Measurements from ENCODE around the gene SNAI1.

DNA sequence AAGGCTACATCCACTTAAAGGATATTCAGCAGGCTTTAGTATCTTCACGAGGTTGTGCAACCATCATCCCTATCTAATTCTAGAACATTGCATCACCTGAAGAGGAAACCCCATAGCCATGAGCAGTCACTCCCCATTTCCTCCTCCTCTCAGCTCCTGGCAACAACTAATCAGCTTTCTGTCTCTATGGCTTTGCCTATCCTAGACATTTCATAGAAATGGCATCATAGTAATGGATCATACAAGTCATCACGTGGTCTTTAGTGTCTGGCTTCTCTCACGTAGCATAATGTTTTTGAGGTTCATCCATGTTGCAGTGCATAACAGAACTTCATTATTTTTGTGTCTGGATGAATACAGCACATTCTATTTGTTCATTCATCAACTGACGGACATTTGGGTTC is 20.5 kb downstream of the SNAI1 start:
- no peak for TF ChIP-seq ZNF70 (CRISPR knock-in tag; IDR thresholded peaks at IDR 0.05)
- no peak for TF ChIP-seq ZFP3 (CRISPR knock-in tag; IDR thresholded peaks at IDR 0.05)
- no peak for TF ChIP-seq ZNF8 (CRISPR knock-in tag; IDR thresholded peaks at IDR 0.05)
- no peak for TF ChIP-seq TOX (CRISPR knock-in tag; IDR thresholded peaks at IDR 0.05; ENCODE audit: borderline replicate concordance)
- TF ChIP-seq, protein P1, sequence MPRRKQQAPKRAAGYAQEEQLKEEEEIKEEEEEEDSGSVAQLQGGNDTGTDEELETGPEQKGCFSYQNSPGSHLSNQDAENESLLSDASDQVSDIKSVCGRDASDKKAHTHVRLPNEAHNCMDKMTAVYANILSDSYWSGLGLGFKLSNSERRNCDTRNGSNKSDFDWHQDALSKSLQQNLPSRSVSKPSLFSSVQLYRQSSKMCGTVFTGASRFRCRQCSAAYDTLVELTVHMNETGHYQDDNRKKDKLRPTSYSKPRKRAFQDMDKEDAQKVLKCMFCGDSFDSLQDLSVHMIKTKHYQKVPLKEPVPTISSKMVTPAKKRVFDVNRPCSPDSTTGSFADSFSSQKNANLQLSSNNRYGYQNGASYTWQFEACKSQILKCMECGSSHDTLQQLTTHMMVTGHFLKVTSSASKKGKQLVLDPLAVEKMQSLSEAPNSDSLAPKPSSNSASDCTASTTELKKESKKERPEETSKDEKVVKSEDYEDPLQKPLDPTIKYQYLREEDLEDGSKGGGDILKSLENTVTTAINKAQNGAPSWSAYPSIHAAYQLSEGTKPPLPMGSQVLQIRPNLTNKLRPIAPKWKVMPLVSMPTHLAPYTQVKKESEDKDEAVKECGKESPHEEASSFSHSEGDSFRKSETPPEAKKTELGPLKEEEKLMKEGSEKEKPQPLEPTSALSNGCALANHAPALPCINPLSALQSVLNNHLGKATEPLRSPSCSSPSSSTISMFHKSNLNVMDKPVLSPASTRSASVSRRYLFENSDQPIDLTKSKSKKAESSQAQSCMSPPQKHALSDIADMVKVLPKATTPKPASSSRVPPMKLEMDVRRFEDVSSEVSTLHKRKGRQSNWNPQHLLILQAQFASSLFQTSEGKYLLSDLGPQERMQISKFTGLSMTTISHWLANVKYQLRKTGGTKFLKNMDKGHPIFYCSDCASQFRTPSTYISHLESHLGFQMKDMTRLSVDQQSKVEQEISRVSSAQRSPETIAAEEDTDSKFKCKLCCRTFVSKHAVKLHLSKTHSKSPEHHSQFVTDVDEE (CRISPR knock-in tag; IDR thresholded peaks at IDR 0.05): no peak
